ENCODE data around the gene SLC26A9. TPM values are rescaled to one million over a fixed set of nuclear protein-coding genes. Genes with fewer than 3 reads are reported as not detected.
"Not testable (repeated sequence)": the region's sequence is repeated elsewhere in the genome, so short reads cannot be mapped to it uniquely, and the experiment has no call there.

Gene SLC26A9
- polyA plus RNA-seq, 6 donors from 2014 or later: not detected

GRCh38 chr1:205878026-205878425 is 65.2 kb downstream of the SLC26A9 start:
- Mint-ChIP-seq H3K27me3 (peaks cover 0 to 8% (median 0%) of the 10 kb centered on the region in 3 donors), H3K4me3 (no peak overlapping the region), H3K4me1 (no peaks in the 10 kb centered on the region), H3K9me3 (peaks cover 12 to 43% (median 37%) of the 10 kb centered on the region in 7 donors), H3K27ac (no peak overlapping the region), H3K36me3 (peaks cover 20 to 29% of the 10 kb centered on the region in 2 donors)
- no peak for ATAC-seq (ENCODE audit: low read depth in 2 of 2)
- no peak for DNase-seq

DNA sequence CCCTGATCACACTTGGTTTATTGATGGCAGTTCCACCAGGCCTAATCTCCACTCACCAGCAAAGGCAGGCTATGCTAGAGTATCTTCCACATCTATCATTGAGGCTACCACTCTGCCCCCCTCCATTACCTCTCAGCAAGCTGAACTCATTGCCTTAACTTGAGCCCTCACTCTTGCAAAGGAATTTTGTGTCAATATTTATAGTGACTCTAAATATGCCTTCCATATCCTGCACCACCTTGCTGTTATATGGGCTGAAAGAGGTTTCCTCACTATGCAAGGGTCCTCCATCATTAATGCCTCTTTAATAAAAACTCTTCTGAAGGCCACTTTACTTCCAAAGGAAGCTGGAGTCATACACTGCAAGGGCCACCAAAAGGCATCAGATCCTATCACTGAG is 70.1 kb downstream of the SLC26A9 start:
- H3K4me3 Mint-ChIP-seq; H3K27ac Mint-ChIP-seq; H3K36me3 Mint-ChIP-seq; H3K27me3 Mint-ChIP-seq; DNase-seq; ATAC-seq (ENCODE audit: low read depth in 2 of 2); H3K4me1 Mint-ChIP-seq; H3K9me3 Mint-ChIP-seq: not testable (repeated sequence)

- H3K4me3 Mint-ChIP-seq: no peak overlapping the region
These were observed 73.0 kb downstream of the SLC26A9 start for GRCh38 chr1:205870236-205870635.

More at GRCh38 chr1:205870236-205870635, 73.0 kb downstream of the SLC26A9 start:
- no peaks in the 10 kb centered on the region for H3K9me3 Mint-ChIP-seq
- peaks cover 0 to 1% (median 0%) of the 10 kb centered on the region in 3 donors for H3K4me1 Mint-ChIP-seq
- no peaks in the 10 kb centered on the region for H3K27me3 Mint-ChIP-seq
- DNase-seq (no peak), ATAC-seq (ENCODE audit: low read depth in 2 of 2) (no peak)
- H3K36me3 Mint-ChIP-seq: no peaks in the 10 kb centered on the region
- H3K27ac Mint-ChIP-seq: no peak overlapping the region

Other genes with a start within 250 kb of the SLC26A9 start
- gene NUCKS1, start 193.3 kb downstream of the SLC26A9 start, polyA plus RNA-seq (ENCODE audit: low read depth in 6 of 6): 10 to 100 TPM in 5 of 6 donors, 1 to 10 TPM in 1; 4.9 to 18.9 (median 16.2) TPM
- 100 to 1,000 TPM in 4 of 6 donors, 10 to 100 TPM in 2; 70.2 to 136 (median 112) TPM for gene RAB29, start 168.0 kb downstream of the SLC26A9 start, polyA plus RNA-seq (ENCODE audit: low read depth in 6 of 6)
- 10 to 100 TPM in 4 of 6 donors, 1 to 10 TPM in 1, under 1 TPM in 1; 0.11 to 14.4 (median 10.5) TPM for gene SLC41A1, start 130.3 kb downstream of the SLC26A9 start, polyA plus RNA-seq (ENCODE audit: low read depth in 6 of 6)
- 1 to 10 TPM in 3 of 6 donors, under 1 TPM in 2, not detected in 1; 0.43 to 3.0 (median 1.0) TPM for gene PM20D1, start 93.3 kb downstream of the SLC26A9 start, polyA plus RNA-seq (ENCODE audit: low read depth in 6 of 6)
- gene RAB7B, start 59.9 kb upstream of the SLC26A9 start, polyA plus RNA-seq (ENCODE audit: low read depth in 6 of 6): not detected
- not detected for gene CTSE, start 80.4 kb upstream of the SLC26A9 start, polyA plus RNA-seq (ENCODE audit: low read depth in 6 of 6)
- gene RHEX, start 109.7 kb upstream of the SLC26A9 start, polyA plus RNA-seq (ENCODE audit: low read depth in 6 of 6): 1 to 10 TPM in 2 of 6 donors, under 1 TPM in 4; 0.28 to 5.3 (median 0.60) TPM
- not detected for gene AVPR1B, start 173.9 kb upstream of the SLC26A9 start, polyA plus RNA-seq (ENCODE audit: low read depth in 6 of 6)

All from naive B cell (primary cell).